GM03348 (cell line): Measurements from ENCODE around the gene LY6G6D.

Experiments used
- DNase-seq: peaks from one replicate; pipeline ENCODE4 v3.0.0; 2012; ENCODE audit warnings: low spot score

Gene LY6G6D

DNA sequence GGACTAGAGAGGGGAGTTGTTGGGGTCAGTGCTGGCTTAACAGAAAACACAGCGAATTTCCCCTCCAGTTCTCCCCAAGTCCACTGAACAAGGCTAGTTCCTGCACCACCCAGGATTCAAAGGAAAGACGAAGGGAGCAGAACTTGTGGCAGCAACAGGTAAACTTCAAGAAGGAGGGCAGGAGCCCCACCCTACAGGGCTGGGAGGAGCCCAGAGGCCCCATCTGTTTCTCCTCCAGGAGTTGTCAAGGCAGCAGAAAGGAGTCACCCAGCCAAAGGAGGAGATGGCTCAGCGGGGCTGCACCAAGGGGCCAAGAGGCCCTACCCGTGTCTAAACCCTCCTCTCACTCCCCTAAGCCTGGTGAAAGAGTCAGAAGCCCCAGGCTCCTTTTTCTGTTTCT lies 49.0 kb downstream of the LY6G6D start:
- no peak for DNase-seq

DNA sequence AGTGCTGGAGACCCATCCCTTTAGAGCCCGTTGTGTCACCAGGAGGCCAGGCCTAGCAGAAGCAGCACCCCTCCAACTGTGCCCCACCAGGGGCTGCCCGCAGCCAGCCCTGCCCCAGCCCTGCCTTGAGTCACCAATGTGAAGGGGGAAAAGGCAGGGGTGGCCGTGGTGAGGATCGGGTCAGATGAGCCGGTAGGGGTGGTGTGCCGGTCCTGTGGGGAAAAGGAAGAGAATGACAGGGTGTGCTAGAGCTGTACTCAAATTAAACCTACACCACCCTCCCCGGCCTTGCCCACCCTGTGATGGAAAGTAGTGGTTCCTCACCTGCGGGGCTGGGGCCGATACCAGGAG lies 50.4 kb downstream of the LY6G6D start:
- DNase-seq: no peak

DNA sequence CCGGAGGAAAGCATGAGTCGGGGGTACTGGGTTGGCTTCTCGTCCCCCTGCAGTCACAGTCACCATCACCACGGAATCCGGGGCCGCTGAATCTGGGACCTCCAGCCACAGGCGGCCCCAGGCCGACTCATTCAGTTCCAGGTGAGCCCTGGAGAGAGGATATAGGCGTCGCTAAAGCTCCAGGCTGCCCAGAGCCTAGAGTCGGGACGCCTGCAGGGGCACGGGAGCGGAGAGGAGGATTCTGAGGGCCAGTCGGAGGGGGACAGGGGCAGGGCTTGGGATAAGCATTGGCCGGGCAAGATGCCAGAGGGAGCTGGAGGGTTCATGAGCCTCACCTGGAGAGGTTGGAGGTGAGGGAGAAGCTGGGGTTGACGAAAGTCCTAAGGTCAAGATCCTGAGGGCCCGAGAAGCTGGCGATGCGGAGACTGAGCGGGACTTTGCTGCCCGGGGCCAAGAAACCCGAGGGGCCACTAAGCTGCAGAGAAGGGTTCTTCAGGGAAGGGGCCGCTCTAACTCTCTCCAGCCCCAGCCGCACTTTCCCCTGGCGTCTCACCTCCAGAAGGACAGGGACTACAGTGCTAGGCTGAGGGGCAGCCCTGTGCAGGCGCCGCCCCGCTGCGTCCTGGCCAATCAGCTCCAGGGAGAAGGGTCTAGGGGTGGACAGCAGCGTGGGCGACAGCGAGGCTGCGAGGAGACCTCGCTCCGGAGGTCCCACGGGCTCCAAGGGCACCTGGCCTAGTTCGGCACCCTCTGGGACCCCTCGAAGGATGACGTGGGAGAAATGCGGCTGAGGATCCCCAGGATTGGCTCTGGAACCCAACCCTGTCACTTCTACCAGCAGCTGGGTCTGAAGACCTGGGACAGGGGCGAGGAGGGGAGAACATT lies 51.0 kb downstream of the LY6G6D start:
- DNase-seq: peak; percentile 33

DNA sequence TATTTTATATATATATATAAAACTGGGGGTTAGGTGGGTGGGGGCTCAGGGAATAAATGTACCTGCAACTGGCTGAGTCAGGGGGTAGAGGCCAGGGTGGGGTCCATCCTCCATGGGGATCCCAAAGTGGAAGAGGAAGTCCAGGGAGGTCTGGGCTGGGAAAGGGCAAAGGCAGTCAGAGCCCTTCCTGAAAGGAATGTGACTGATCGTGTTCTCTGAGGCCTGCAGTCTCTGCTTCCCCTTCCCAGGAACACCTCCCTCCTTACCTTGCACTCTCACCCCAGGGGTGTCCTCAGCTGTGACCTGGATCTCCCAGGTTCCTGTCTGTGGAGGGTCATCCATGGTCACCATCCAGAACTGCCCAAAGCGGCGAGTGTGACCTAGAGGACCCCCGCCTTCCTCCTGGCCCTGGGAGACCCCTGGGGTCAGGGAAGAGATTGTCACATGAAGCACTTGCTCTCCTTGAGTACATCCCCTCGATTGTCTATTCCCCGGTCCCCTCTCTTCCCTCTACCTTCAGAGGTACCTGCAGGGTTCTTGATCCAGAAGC lies 52.0 kb downstream of the LY6G6D start:
- no peak for DNase-seq
